GM18870 (cell line): ENCODE results near the gene KRT85.
"Not testable (repeated sequence)": the region's sequence is repeated elsewhere in the genome, so short reads cannot be mapped to it uniquely, and the experiment has no call there.

Experiments
- ATAC-seq: cut with Tn5 transposase; IDR thresholded peaks from one replicate; pipeline ENCODE4 v1.9.1; 2021; ENCODE audit warnings: moderate library complexity; ENCODE audit not compliant: unreplicated experiment

Gene KRT85

GRCh38 chr12:52366738-52367485 lies at the start of gene KRT85:
TSS of gene KRT85 (minus strand) at chr12:52367481. CDS start at chr12:52367405, 76 bp downstream.
- ATAC-seq = no peak

- no peak for ATAC-seq
Observed at GRCh38 chr12:52416795-52417194, 49.5 kb upstream of the KRT85 start.

- ATAC-seq = no peak
Observed at GRCh38 chr12:52415870-52416750, 48.8 kb upstream of the KRT85 start.

GRCh38 chr12:52414936-52415335 lies 47.7 kb upstream of the KRT85 start:
- no peak for ATAC-seq

GRCh38 chr12:52413782-52414345 lies 46.6 kb upstream of the KRT85 start:
- no peak for ATAC-seq

- no peak for ATAC-seq
Observed at GRCh38 chr12:52413202-52413601, 45.9 kb upstream of the KRT85 start.

GRCh38 chr12:52411815-52412214 lies 44.5 kb upstream of the KRT85 start:
- no peak for ATAC-seq

GRCh38 chr12:52410589-52411248 lies 43.4 kb upstream of the KRT85 start:
- ATAC-seq = not testable (repeated sequence)

GRCh38 chr12:52407918-52408317 lies 40.6 kb upstream of the KRT85 start:
- no peak for ATAC-seq

GRCh38 chr12:52405922-52406385 lies 38.7 kb upstream of the KRT85 start, which contains the start of gene KRT82:
TSS of gene KRT82 (minus strand) at chr12:52406335. CDS start at chr12:52406277, 58 bp downstream.
- ATAC-seq = no peak

GRCh38 chr12:52404951-52405350 lies 37.7 kb upstream of the KRT85 start:
- no peak for ATAC-seq

GRCh38 chr12:52403561-52403960 lies 36.3 kb upstream of the KRT85 start:
- no peak for ATAC-seq

- ATAC-seq = no peak
Observed at GRCh38 chr12:52402873-52403540, 35.7 kb upstream of the KRT85 start.

- no peak for ATAC-seq
Observed at GRCh38 chr12:52402377-52402776, 35.1 kb upstream of the KRT85 start.

GRCh38 chr12:52401926-52402325 lies 34.6 kb upstream of the KRT85 start:
- ATAC-seq = no peak

- no peak for ATAC-seq
Observed at GRCh38 chr12:52401526-52401925, 34.2 kb upstream of the KRT85 start.

GRCh38 chr12:52400906-52401305 lies 33.6 kb upstream of the KRT85 start:
- no peak for ATAC-seq

- no peak for ATAC-seq
Observed at GRCh38 chr12:52399756-52400155, 32.5 kb upstream of the KRT85 start.

- ATAC-seq = no peak
Observed at GRCh38 chr12:52398176-52398575, 30.9 kb upstream of the KRT85 start.

- no peak for ATAC-seq
Observed at GRCh38 chr12:52396656-52397055, 29.4 kb upstream of the KRT85 start.
